ENCODE data around the gene RGS7BP. TPM values are rescaled to one million over a fixed set of nuclear protein-coding genes. Genes with fewer than 3 reads are reported as not detected.

Gene RGS7BP
- 0.43 and 1.4 TPM in 2 replicates for total RNA-seq (ENCODE audit: low replicate concordance)

DNA sequence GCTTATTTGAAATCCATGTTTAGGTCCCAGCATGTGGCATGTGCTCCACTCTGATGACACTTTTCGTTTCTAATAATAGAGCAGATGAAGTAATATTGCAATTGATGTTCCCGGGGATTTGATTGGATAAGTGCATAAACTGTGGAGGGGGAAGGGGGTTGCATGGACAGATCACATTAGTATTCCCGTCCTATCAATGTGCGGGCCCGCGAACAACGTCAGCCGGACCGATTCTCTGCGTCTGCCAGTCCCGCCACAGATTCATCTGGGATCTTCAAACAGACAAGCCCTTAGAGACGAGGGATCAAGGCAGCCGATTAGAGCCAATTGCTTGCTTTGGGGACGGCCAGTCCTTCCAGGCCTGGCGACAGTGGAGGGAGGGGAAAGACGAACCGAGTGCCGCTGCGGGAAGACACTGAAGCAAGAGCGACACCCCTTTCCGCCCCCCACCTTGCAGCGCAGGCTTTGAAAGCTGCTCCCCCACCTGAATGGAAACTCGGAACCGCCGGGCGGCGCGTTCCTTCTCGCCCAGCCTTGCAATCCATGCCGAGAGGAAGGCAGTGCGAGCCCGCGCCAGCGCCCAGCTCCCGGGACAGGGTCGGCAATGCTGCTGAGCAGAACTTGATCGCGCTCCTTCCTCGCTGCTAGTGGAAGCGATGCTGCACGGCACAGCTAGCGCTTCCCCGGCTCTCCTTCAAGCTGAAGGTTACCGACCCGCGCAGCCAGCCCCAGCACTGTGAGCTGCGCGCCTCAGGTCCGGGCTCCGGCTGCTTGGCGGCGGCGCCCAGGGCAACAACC, at the start of gene RGS7BP:
RGS7BP (plus strand) TSS at position 247 of the 798 bp plus-strand sequence. CDS start 610 bp downstream, outside the sequence.
- no peaks in the 10 kb centered on the region for H3K79me2 ChIP-seq (ENCODE audit: low read depth)
- peaks cover 19% of the 10 kb centered on the region for H3K27me3 Mint-ChIP-seq (ENCODE audit: insufficient read depth, low read depth)
- no peaks in the 10 kb centered on the region for H3K36me3 ChIP-seq
- peaks cover 16% of the 10 kb centered on the region for H3F3A ChIP-seq (ENCODE audit: low read depth)
- peaks cover 92% of the 10 kb centered on the region for H3K27me3 ChIP-seq
- H3K9ac ChIP-seq = no peak within 1 kb of the TSS
- peaks cover 29% of the 10 kb centered on the region for H3K4me1 Mint-ChIP-seq
- peak within 1 kb of the TSS; percentile 91 for H3K4me3 Mint-ChIP-seq
- peak within 1 kb of the TSS; percentile 98 for H3K4me2 ChIP-seq
- H3K9me3 ChIP-seq (ENCODE audit: low read depth) = no peaks in the 10 kb centered on the region
- H3K27ac Mint-ChIP-seq = peak within 1 kb of the TSS; percentile 4
- TF ChIP-seq, protein P1, sequence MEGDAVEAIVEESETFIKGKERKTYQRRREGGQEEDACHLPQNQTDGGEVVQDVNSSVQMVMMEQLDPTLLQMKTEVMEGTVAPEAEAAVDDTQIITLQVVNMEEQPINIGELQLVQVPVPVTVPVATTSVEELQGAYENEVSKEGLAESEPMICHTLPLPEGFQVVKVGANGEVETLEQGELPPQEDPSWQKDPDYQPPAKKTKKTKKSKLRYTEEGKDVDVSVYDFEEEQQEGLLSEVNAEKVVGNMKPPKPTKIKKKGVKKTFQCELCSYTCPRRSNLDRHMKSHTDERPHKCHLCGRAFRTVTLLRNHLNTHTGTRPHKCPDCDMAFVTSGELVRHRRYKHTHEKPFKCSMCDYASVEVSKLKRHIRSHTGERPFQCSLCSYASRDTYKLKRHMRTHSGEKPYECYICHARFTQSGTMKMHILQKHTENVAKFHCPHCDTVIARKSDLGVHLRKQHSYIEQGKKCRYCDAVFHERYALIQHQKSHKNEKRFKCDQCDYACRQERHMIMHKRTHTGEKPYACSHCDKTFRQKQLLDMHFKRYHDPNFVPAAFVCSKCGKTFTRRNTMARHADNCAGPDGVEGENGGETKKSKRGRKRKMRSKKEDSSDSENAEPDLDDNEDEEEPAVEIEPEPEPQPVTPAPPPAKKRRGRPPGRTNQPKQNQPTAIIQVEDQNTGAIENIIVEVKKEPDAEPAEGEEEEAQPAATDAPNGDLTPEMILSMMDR (IDR thresholded peaks at IDR 0.05) = no peak
- peak within 1 kb of the TSS; percentile 93 for H2AFZ ChIP-seq (replicated peaks)
- no peaks in the 10 kb centered on the region for H4K20me1 ChIP-seq (ENCODE audit: low read depth)
- H3K4me3 ChIP-seq = peak within 1 kb of the TSS; percentile 82
- no peak within 1 kb of the TSS for H3K27ac ChIP-seq
- no peaks in the 10 kb centered on the region for H3K9me3 Mint-ChIP-seq
- peak; percentile 80 for DNase-seq (ENCODE audit: low spot score)
- H3K4me1 ChIP-seq = peaks cover 8% of the 10 kb centered on the region
- H3K36me3 Mint-ChIP-seq = no peaks in the 10 kb centered on the region

DNA sequence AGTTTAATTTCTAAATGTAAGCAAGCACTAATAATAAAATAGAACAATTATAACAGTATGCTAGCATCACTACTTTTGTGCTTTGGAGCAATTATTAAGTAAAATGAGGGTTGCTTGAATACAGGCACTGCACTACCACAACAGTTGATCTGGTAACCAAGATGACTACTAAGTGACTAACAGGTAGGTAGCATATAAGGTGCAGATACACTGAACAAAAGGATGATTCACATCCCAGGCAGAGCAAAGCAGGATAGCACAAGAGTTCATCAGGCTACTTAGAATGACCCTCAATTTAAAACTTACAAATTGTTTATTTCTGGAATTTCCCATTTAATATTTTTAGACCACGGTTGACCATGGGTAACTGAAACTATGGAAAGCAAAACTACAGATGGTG, 48.0 kb upstream of the RGS7BP start:
- H3K27me3 Mint-ChIP-seq (ENCODE audit: insufficient read depth, low read depth) = no peaks in the 10 kb centered on the region
- H3K9ac ChIP-seq = no peak overlapping the region
- H3K4me1 Mint-ChIP-seq = no peaks in the 10 kb centered on the region
- peaks cover 8% of the 10 kb centered on the region for H3K4me1 ChIP-seq
- H3K36me3 ChIP-seq = no peaks in the 10 kb centered on the region
- no peak overlapping the region for H3K4me2 ChIP-seq
- H3K27ac ChIP-seq = no peak overlapping the region
- no peaks in the 10 kb centered on the region for H3K79me2 ChIP-seq (ENCODE audit: low read depth)
- DNase-seq (ENCODE audit: low spot score) = no peak
- H4K20me1 ChIP-seq (ENCODE audit: low read depth) = no peaks in the 10 kb centered on the region
- H3K36me3 Mint-ChIP-seq = no peaks in the 10 kb centered on the region
- no peak overlapping the region for H2AFZ ChIP-seq (replicated peaks)
- H3K4me3 Mint-ChIP-seq = no peak overlapping the region
- TF ChIP-seq EZH2phosphoT487 (IDR thresholded peaks at IDR 0.05) = no peak
- TF ChIP-seq, protein P1 (IDR thresholded peaks at IDR 0.05) = no peak
- no peak for TF ChIP-seq EZH2 (IDR thresholded peaks at IDR 0.05)
- no peak overlapping the region for H3K4me3 ChIP-seq
- no peaks in the 10 kb centered on the region for H3K9me3 ChIP-seq (ENCODE audit: low read depth)
- H3K27me3 ChIP-seq = no peaks in the 10 kb centered on the region
- H3K27ac Mint-ChIP-seq = no peak overlapping the region
- H3F3A ChIP-seq (ENCODE audit: low read depth) = no peaks in the 10 kb centered on the region
- peaks cover under 1% of the 10 kb centered on the region for H3K9me3 Mint-ChIP-seq

DNA sequence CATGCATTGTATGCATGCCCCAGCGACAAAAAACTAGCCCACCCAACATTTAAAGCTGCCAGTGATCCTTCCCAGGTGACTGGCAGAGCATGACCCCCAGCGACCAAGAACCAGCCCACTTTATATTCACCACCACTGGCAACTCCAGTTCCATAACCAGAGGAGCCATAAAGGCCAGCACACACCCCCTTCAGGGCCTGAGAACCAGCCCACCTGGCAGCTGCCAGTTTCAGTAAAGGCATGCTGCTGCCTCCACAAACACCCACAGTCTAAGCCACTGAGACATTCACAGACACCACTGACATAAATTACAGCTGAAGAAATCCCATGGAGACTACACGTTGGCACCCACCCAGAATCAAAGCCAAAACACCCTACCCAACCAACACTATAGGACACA, 46.9 kb upstream of the RGS7BP start:
- TF ChIP-seq EZH2phosphoT487 (IDR thresholded peaks at IDR 0.05) (no peak), EZH2 (IDR thresholded peaks at IDR 0.05) (no peak)
- TF ChIP-seq, protein P1 (IDR thresholded peaks at IDR 0.05) = no peak
- no peak for DNase-seq (ENCODE audit: low spot score)
- Histone ChIP-seq H2AFZ (replicated peaks) (no peak overlapping the region), H3K4me1 (no peaks in the 10 kb centered on the region), H3K9ac (no peak overlapping the region), H3K36me3 (no peaks in the 10 kb centered on the region), H3K27me3 (no peaks in the 10 kb centered on the region), H3K79me2 (ENCODE audit: low read depth) (no peaks in the 10 kb centered on the region), H3K4me3 (no peak overlapping the region), H4K20me1 (ENCODE audit: low read depth) (no peaks in the 10 kb centered on the region), H3K27ac (no peak overlapping the region), H3K4me2 (no peak overlapping the region), H3F3A (ENCODE audit: low read depth) (no peaks in the 10 kb centered on the region), H3K9me3 (ENCODE audit: low read depth) (no peaks in the 10 kb centered on the region)
- peaks cover 7% of the 10 kb centered on the region for H3K9me3 Mint-ChIP-seq
- no peaks in the 10 kb centered on the region for H3K27me3 Mint-ChIP-seq (ENCODE audit: insufficient read depth, low read depth)
- H3K4me3 Mint-ChIP-seq = no peak overlapping the region
- H3K4me1 Mint-ChIP-seq = no peaks in the 10 kb centered on the region
- H3K27ac Mint-ChIP-seq = no peak overlapping the region
- H3K36me3 Mint-ChIP-seq = no peaks in the 10 kb centered on the region
